H1 (cell line): ENCODE measurements around the gene SLC24A3. TPM values are rescaled to one million over a fixed set of nuclear protein-coding genes. Genes with fewer than 3 reads are reported as not detected.

Experiments used
- CTCF ChIA-PET: fragments of 300-600 bp; sonication (Branson Sonifier 250); formaldehyde crosslinking; loops from one replicate; lab custom pipeline; 2021; ENCODE audit not compliant: partially characterized antibody; lab: Charles Lee
- POLR2A ChIA-PET: fragments of 300-600 bp; sonication (Branson Sonifier 250); formaldehyde crosslinking; loops from one replicate; lab custom pipeline; 2021; ENCODE audit warnings: inconsistent platforms; ENCODE audit not compliant: partially characterized antibody; lab: Charles Lee
- DNase-seq, 2 experiments: peaks; one replicate each; pipeline versions ENCODE4 v3.0.0 to v3.0.0-alpha.2; 2010 to 2022; ENCODE audit warnings: low spot score in 2 of 2, low read depth in 1 of 2, mixed read lengths in 1 of 2
- FAIRE-seq: peaks from 2 replicates; lab custom pipeline; 2011; peaks lifted over from hg19 to GRCh38; lab: Jason Lieb, UNC
- H2AFZ ChIP-seq: 2 replicates; pipeline ENCODE4 v1.8.1; 2012; ENCODE audit warnings: low read length, inconsistent platforms
- H2AK5ac ChIP-seq: 2 replicates; pipeline ENCODE4 v1.6.1; 2013; ENCODE audit warnings: low read depth, low read length
- H2BK120ac ChIP-seq: replicated peaks from 2 replicates; pipeline ENCODE3; 2013; ENCODE audit warnings: low read depth, low read length, inconsistent platforms
- H2BK12ac ChIP-seq: 2 replicates; pipeline ENCODE4 v1.6.1; 2013; ENCODE audit warnings: low read depth, low read length
- H2BK15ac ChIP-seq: 2 replicates; pipeline ENCODE4 v1.6.1; 2013; ENCODE audit warnings: low read length
- H2BK20ac ChIP-seq: 2 replicates; pipeline ENCODE4 v1.6.1; 2013; ENCODE audit warnings: low read length
- H2BK5ac ChIP-seq: 2 replicates; pipeline ENCODE4 v1.6.1; 2013; ENCODE audit warnings: low read depth, low read length
- H3K14ac ChIP-seq: 2 replicates; pipeline ENCODE4 v1.6.1; 2013; ENCODE audit warnings: inconsistent platforms; ENCODE audit not compliant: insufficient read length
- H3K18ac ChIP-seq: 2 replicates; pipeline ENCODE4 v1.6.1; 2013; ENCODE audit warnings: low read length; ENCODE audit errors: extremely low read depth
- H3K23ac ChIP-seq: 2 replicates; pipeline ENCODE4 v1.6.1; 2013; ENCODE audit warnings: inconsistent platforms; ENCODE audit not compliant: insufficient read length
- H3K23me2 ChIP-seq: 2 replicates; pipeline ENCODE4 v1.6.1; 2013; ENCODE audit warnings: low read depth, low read length
- H3K27ac ChIP-seq: 2 replicates; pipeline ENCODE4 v1.6.1; 2011; ENCODE audit warnings: low read depth, low read length, inconsistent platforms
- H3K27me3 ChIP-seq, 4 experiments: replicated peaks in 1 of 4; 1 replicate in 1 of 4; 2 replicates in 3 of 4; pipeline versions ENCODE4 v1.6.1 to v1.8.1; 2011 to 2013; ENCODE audit warnings: low read length in 3 of 4, mild to moderate bottlenecking in 3 of 4, inconsistent platforms in 2 of 4, mixed read lengths in 2 of 4, moderate library complexity in 1 of 4; ENCODE audit not compliant: control insufficient read depth in 3 of 4, insufficient read depth in 3 of 4; ENCODE audit errors: extremely low read depth in 1 of 4
- H3K36me3 ChIP-seq, 4 experiments: 2 replicates each; pipeline versions ENCODE4 v1.6.1 to v1.8.1; 2011 to 2013; ENCODE audit warnings: mild to moderate bottlenecking in 4 of 4, low read length in 3 of 4, moderate library complexity in 2 of 4, control low read depth in 1 of 4, inconsistent platforms in 1 of 4; ENCODE audit not compliant: insufficient read depth in 4 of 4, control insufficient read depth in 2 of 4
- H3K4ac ChIP-seq: replicated peaks from 2 replicates; pipeline ENCODE3; 2013; ENCODE audit warnings: low read length, low read depth, mixed read lengths, inconsistent platforms; ENCODE audit not compliant: insufficient read length
- H3K4me1 ChIP-seq, 4 experiments: replicated peaks in 1 of 4; 1 replicate in 1 of 4; 2 replicates in 3 of 4; pipeline versions ENCODE4 v1.6.1 to v1.8.1; 2011 to 2013; ENCODE audit warnings: low read length in 3 of 4, inconsistent platforms in 2 of 4, mixed read lengths in 1 of 4; ENCODE audit not compliant: insufficient read depth in 4 of 4, control insufficient read depth in 3 of 4
- H3K4me2 ChIP-seq, 2 experiments: 2 replicates each; pipeline versions ENCODE4 v1.6.1 to v1.8.1; 2011 to 2013; ENCODE audit warnings: low read depth in 2 of 2, low read length in 2 of 2, control low read depth in 1 of 2, inconsistent platforms in 1 of 2, mild to moderate bottlenecking in 1 of 2; ENCODE audit not compliant: insufficient read depth in 1 of 2
- H3K4me3 ChIP-seq, 4 experiments: fragments of 200-600, 300-600 bp in 1 of 4; sonication (generic), shearing (Covaris generic), sonication (Bioruptor Twin) in 1 of 4; 2 replicates each; pipeline versions ENCODE4 v1.5.1 to v1.8.1; 2011 to 2016; ENCODE audit warnings: low read length in 4 of 4, low read depth in 3 of 4, control low read depth in 2 of 4, inconsistent platforms in 2 of 4, mild to moderate bottlenecking in 2 of 4, mixed read lengths in 1 of 4, moderate library complexity in 1 of 4; ENCODE audit not compliant: insufficient read depth in 2 of 4; ENCODE audit errors: extremely low read depth in 1 of 4
- H3K56ac ChIP-seq: replicated peaks from 2 replicates; pipeline ENCODE3; 2013; ENCODE audit warnings: low read depth, mild to moderate bottlenecking, mixed read lengths, low read length, inconsistent platforms; ENCODE audit not compliant: insufficient read length
- H3K79me1 ChIP-seq: 2 replicates; pipeline ENCODE4 v1.6.1; 2013; ENCODE audit warnings: low read depth, low read length, control low read depth
- H3K79me2 ChIP-seq, 2 experiments: 2 replicates each; pipeline versions ENCODE4 v1.6.1 to v1.8.1; 2012 to 2013; ENCODE audit warnings: low read length in 2 of 2, mild to moderate bottlenecking in 2 of 2, inconsistent platforms in 1 of 2; ENCODE audit not compliant: insufficient read depth in 2 of 2, control insufficient read depth in 1 of 2
- H3K9ac ChIP-seq, 4 experiments: replicated peaks in 1 of 4; 1 replicate in 1 of 4; 2 replicates in 3 of 4; pipeline versions ENCODE4 v1.6.1 to v1.8.1; 2011 to 2013; ENCODE audit warnings: low read depth in 3 of 4, low read length in 3 of 4, control low read depth in 2 of 4, mild to moderate bottlenecking in 2 of 4, moderate library complexity in 2 of 4, inconsistent platforms in 1 of 4; ENCODE audit errors: extremely low read depth in 1 of 4
- H3K9me3 ChIP-seq, 2 experiments: 2 replicates each; pipeline versions ENCODE4 v1.6.1 to v1.8.1; 2012 to 2013; ENCODE audit warnings: mild to moderate bottlenecking in 2 of 2, moderate library complexity in 2 of 2, control low read depth in 1 of 2, inconsistent platforms in 1 of 2, low read depth in 1 of 2, low read length in 1 of 2, mixed read lengths in 1 of 2; ENCODE audit not compliant: insufficient read depth in 2 of 2
- H4K20me1 ChIP-seq, 2 experiments: replicated peaks in 1 of 2; 2 replicates each; pipeline versions ENCODE3 to v1.8.1; 2011 to 2013; ENCODE audit warnings: inconsistent platforms in 2 of 2, low read length in 2 of 2, mild to moderate bottlenecking in 1 of 2; ENCODE audit not compliant: insufficient read depth in 2 of 2, control insufficient read depth in 1 of 2
- H4K5ac ChIP-seq: 2 replicates; pipeline ENCODE4 v1.6.1; 2013; ENCODE audit warnings: low read length, low read depth, mixed read lengths, inconsistent platforms; ENCODE audit not compliant: insufficient read length
- H4K8ac ChIP-seq: 2 replicates; pipeline ENCODE4 v1.8.0; 2013; ENCODE audit warnings: mild to moderate bottlenecking, moderate library complexity, low read length, inconsistent platforms; ENCODE audit not compliant: insufficient read depth; ENCODE audit errors: extremely low read depth
- H4K91ac ChIP-seq: replicated peaks from 2 replicates; pipeline ENCODE3; 2013; ENCODE audit warnings: low read length, mixed read lengths, inconsistent platforms; ENCODE audit not compliant: insufficient read length
- CBX8 ChIP-seq: fragments of 300-800, 300-1000 bp; sonication (generic); IDR thresholded peaks from 2 replicates; pipeline ENCODE4 v1.7.1; 2016; ENCODE audit warnings: low read depth, low read length, borderline replicate concordance
- CREB1 ChIP-seq: IDR thresholded peaks from 2 replicates; pipeline ENCODE4 v1.6.1; 2012; ENCODE audit warnings: inconsistent platforms
- CTBP2 ChIP-seq: IDR thresholded peaks from 2 replicates; pipeline ENCODE4 v1.7.0; 2011; ENCODE audit warnings: borderline replicate concordance, mild to moderate bottlenecking, moderate library complexity, mixed read lengths, low read length; ENCODE audit not compliant: insufficient read depth, insufficient read length
- JUND ChIP-seq: IDR thresholded peaks from 2 replicates; pipeline ENCODE4 v1.6.1; 2011; ENCODE audit warnings: mild to moderate bottlenecking, improper control_type of control experiment, low read length
- KDM5A ChIP-seq: fragments of 200-600 bp; IDR thresholded peaks from 2 replicates; pipeline ENCODE4 v1.7.1; 2012; ENCODE audit warnings: mild to moderate bottlenecking, low read length, inconsistent platforms, mixed read lengths
- MAFK ChIP-seq: IDR thresholded peaks from 2 replicates; pipeline ENCODE4 v1.6.1; 2012; ENCODE audit warnings: low read depth, mild to moderate bottlenecking, improper control_type of control experiment, low read length
- POLR2AphosphoS5 ChIP-seq: IDR thresholded peaks from 2 replicates; pipeline ENCODE4 v1.6.1; 2011; ENCODE audit warnings: low read depth, low read length
- POU5F1 ChIP-seq: IDR thresholded peaks from 2 replicates; pipeline ENCODE4 v1.6.1; 2011; ENCODE audit warnings: low read depth, mild to moderate bottlenecking, low read length, moderate library complexity
- TEAD4 ChIP-seq: IDR thresholded peaks from 2 replicates; pipeline ENCODE4 v1.6.1; 2012; ENCODE audit warnings: low read depth, low read length, inconsistent platforms, mixed read lengths
- WGBS, 2 experiments: shearing (Covaris generic) in 1 of 2; methylation state at CpG; one replicate each; pipeline versions ENCODE4 v1.1.6 to v1.1.7; 2013 to 2015; ENCODE audit warnings: low lambda C conversion rate in 2 of 2, mixed read lengths in 2 of 2, inconsistent platforms in 1 of 2, low coverage in 1 of 2, missing lambda C conversion rate in 1 of 2; ENCODE audit not compliant: insufficient replicate concordance in 2 of 2, insufficient coverage in 1 of 2, insufficient read length in 1 of 2; ENCODE audit errors: extremely low coverage in 1 of 2, missing lambda C conversion rate in 1 of 2; 5-methylcytosine and 5-hydroxymethylcytosine counted together
- polyA plus RNA-seq, 7 experiments: library from polyadenylated mRNA; depleted of rRNA in 3 of 7; stranded (reverse) in 5 of 7; unstranded in 2 of 7; fragments of >200 nt in 5 of 7; fragments of 200-250 nt in 2 of 7; gene quantifications; 1 replicate in 5 of 7; 2 replicates in 1 of 7; 4 replicates in 1 of 7; pipeline versions ENCODE4 v1.2.1 to v1.2.3, GENCODE V29; 2011 to 2013; ENCODE audit warnings: missing spikeins in 2 of 7, mixed read lengths in 2 of 7
- total RNA-seq: library from RNA; stranded (reverse); fragmentation: NEBNext Ultra II Directional; extraction: Animal tissue kit (Norgen Biotek cat#: 25700); gene quantifications from 2 replicates; pipeline ENCODE4 v1.2.1, GENCODE V29; 2021

Gene SLC24A3
- total and polyA plus RNA-seq, 2 of the 8 experiments (the other 6 are each of a cell fraction or from before 2014, with no cell fraction given), result 4.5 to 6.3 TPM

GRCh38 chr20:19222520-19223040 is 10.1 kb downstream of the SLC24A3 start:
- Histone ChIP-seq H2BK5ac (no peak overlapping the region), H3K14ac (no peak overlapping the region), H3K4me1 (peaks cover 0 to 5% (median 0%) of the 10 kb centered on the region in 4 experiments; a peak in 1 of 7 replicates), H2AFZ (no peak overlapping the region), H4K8ac (no peak overlapping the region; the same call in 1 of the 2 replicates), H4K20me1 (peaks cover 0 to 2% of the 10 kb centered on the region in 2 experiments), H4K91ac (no peak overlapping the region), H3K56ac (no peak overlapping the region), H3K9ac (no peak overlapping the region), H3K9me3 (no peaks in the 10 kb centered on the region), H3K79me2 (no peaks in the 10 kb centered on the region; a peak in 1 of 4 replicates), H3K4ac (no peak overlapping the region), H3K4me2 (no peak overlapping the region), H2BK12ac (no peak overlapping the region), H3K4me3 (no peak overlapping the region), H3K18ac (no peak overlapping the region), H3K36me3 (no peaks in the 10 kb centered on the region), H2BK20ac (no peak overlapping the region), H3K27me3 (no peaks in the 10 kb centered on the region), H2BK120ac (no peak overlapping the region), H3K79me1 (no peaks in the 10 kb centered on the region), H4K5ac (no peak overlapping the region), H3K23me2 (no peaks in the 10 kb centered on the region), H2BK15ac (no peak overlapping the region), H3K23ac (no peak overlapping the region), H2AK5ac (no peak overlapping the region), H3K27ac (no peak overlapping the region)
- ChIA-PET POLR2A (no interaction called here), CTCF (interaction anchor here (1.0 to 4.9 kb wide), 2 partner anchors 10 to 15 kb away, joined by 3 to 18 read pairs; no protein-coding TSS in a partner anchor)
- no peak for DNase-seq
- 71% methylated on average over 1 of the region's 2 CpGs; no CpG with 5 or more reads in 1 of the 2 experiments for WGBS, 2 experiments
- no peak for FAIRE-seq
- TF ChIP-seq MAFK (no peak), CREB1 (no peak), TEAD4 (no peak), CBX8 (no peak), CTBP2 (no peak), JUND (no peak), KDM5A (no peak), POU5F1 (no peak), POLR2AphosphoS5 (no peak)
